GM18907 (cell line): ENCODE results near the gene DLG5.
"Not testable (repeated sequence)": the region's sequence is repeated elsewhere in the genome, so short reads cannot be mapped to it uniquely, and the experiment has no call there.

Experiments
- ATAC-seq: cut with Tn5 transposase; IDR thresholded peaks from one replicate; pipeline ENCODE4 v1.9.1; 2021; ENCODE audit warnings: mild to moderate bottlenecking, moderate library complexity; ENCODE audit not compliant: unreplicated experiment

DLG5 gene

GRCh38 chr10:77772852-77773600 lies 153.5 kb downstream of the DLG5 start:
- ATAC-seq = not testable (repeated sequence)

DNA sequence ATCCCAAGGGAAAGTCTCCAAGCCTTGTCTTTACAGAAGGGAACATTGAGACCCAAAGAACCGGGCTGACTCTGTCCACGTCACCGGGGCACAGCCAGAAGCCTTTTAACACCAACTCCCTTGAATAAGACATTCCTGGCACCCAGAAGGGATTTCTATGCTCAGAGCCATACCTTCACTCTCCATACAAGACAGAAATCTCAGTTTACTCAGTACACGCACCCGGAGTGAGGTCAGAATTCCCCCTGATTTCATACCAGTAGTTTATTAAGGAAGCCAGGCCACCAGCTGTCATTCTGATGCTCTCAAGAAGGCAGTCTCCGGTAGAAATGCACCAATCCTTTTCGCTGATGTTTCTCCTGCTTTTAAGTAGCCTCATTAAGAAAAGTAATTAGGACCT lies 154.7 kb downstream of the DLG5 start:
- ATAC-seq = no peak

- no peak for ATAC-seq
Measured at GRCh38 chr10:77771450-77771849, 155.1 kb downstream of the DLG5 start.

DNA sequence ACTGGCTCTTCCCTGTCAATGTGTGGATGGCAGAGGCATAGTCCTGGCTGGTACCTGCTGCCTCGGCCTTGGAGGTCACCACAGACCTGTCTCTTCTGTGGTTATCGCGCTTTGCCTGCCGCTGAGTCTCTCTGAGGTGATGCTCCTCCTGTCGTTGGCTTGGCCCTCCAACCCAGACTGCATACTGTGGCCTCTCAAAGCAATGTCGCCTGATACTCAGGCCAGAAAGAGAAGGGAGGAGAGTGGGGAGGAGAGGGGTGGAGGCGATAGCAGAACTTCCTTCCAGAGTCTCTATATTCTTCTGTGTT lies 155.7 kb downstream of the DLG5 start:
- ATAC-seq = no peak

GRCh38 chr10:77770081-77770867 lies 156.3 kb downstream of the DLG5 start:
- no peak for ATAC-seq

DNA sequence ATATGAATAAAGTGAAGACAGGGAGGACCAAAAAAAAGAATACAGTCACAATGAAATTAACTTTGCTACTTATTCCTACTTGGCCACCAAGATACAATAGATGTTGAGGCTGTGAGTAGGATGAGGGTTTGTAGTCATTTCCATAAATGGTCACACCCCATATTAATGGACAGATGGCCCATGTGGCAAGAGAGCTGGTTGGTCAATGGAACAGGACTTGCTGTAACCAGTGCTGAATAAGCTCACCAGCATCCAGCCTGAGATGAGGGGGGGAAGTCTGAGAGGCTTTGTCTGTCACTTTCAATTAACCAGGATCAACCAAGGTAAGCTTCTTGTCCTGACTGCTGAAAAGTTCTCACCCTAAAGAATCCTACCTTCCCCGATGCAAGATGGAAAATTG lies 158.5 kb downstream of the DLG5 start:
- no peak for ATAC-seq

DNA sequence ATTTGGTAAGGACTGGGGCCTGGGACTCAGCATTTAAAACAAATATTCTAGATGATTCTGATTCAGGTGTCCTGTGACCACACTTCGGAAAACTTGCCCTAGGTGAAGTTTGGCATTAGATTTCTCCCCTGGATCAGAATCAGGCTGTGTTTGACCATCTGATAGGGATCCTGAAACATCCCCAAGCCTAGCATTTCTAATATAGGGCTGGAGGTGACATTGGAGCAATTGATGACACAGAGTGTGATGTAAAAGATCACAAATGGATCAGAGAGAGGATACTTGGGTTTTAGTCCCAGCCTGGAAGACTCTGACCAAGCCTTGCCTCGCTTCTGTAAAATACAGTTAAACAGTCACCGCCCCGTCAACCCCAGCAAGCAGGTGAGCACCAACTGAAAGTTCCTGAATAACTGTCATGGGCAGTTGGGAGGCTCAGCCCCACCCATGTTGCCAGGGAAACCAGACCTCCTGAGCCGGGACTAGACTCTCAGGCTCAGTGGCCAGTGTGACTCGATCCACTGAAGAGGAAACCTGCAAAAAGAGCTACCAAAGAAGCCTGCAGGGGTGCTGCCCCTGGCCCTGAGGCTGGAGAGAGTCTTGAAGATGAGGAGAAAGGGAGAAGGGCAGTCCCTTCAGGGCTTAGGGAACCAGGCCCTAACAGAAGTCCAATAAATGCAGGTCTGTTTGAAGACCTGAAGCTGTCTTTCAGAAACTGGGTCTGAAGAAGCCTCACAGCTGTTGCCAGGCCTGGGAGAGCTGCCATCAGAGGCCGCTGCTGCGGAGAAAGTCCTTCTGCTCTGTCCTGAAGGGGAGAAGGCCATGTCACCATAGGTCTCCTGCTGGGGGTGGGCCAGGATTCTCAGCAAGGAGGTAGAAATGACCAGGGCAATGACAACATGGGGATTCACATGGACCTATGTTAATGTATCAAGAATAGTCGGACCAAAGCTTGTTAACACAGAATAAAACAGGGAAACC lies 162.8 kb downstream of the DLG5 start:
- no peak for ATAC-seq

DNA sequence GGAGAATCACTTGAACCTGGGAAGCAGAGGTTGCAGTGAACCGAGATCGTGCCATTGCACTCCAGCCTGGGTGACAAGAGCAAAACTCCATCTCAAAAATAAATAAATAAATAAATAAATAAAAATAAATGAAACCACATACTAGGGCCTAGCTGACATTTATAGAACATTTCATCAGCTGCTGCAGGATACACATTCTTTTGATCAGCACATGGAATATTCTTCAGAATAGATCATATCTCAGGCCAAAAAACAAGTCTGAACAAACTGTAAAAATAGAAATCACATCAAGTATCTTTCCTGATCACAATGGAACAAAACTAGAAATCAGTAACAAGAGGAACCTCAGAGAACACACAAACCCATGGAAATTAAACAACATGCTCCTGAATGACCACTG lies 168.1 kb downstream of the DLG5 start:
- not testable (repeated sequence) for ATAC-seq

DNA sequence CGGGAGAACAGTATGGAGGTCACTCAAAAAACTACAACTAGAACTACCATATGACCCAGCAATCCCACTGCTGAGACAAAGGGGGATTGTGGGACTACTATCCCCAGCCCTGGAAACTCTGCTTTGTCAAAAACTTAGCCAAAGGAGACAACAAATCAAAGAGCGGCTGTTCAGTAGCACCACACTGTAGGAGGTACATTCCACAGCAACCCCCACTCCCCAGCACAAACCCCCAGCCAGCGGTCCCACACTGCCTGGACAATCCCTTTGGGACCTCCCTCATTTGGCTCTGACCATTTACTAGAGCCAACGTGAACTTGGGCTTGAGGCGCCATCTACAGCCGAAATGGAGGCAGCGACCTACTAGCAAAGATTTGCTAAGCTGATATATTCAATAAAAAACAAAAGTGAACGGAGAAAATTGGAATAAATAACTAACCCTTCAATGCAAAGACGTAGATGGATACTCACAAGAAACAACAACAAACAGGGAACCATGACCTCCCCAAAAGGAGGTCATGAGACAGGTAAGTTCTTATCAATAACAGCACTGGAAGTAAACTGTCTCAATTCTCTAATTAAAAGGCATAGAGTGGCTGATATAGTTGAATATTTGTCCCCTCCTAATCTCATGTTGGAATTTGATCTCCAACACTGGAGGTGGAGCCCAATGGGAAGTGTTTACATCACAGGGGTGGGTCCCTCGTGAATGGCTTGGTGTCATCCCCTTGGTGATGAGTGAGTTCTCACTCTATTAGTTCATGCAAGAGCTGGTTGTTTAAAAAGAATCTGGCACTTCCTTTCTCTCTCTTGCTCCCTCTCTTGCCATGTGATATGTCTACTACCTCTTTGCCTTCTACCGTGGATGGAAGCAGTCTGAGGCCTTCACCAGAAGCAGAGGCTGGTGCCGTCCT lies 170.0 kb downstream of the DLG5 start:
- no peak for ATAC-seq

GRCh38 chr10:77746047-77746707 lies 180.4 kb downstream of the DLG5 start:
- no peak for ATAC-seq

- no peak for ATAC-seq
Measured at GRCh38 chr10:77744245-77744644, 182.3 kb downstream of the DLG5 start.

DNA sequence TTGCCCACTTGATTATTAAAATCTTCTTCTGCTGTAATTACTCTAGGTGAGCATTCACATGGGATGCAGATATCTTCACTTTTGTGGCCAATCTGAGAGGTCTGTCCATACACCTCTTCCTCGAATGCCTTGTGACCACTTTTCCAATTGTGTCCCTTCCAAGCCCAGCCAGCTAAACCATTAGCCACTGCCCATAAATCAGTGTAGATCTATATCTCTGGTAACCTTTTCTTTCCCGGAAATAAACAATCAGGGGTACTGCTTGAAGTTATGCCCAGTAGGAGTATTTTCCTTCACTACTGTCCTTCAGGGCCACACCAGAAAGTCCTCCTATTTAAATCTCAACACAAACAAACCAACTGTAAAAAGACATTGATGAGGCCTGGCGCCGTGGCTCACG lies 184.4 kb downstream of the DLG5 start:
- ATAC-seq = no peak

GRCh38 chr10:77741746-77742145 lies 184.8 kb downstream of the DLG5 start:
- no peak for ATAC-seq
